Measurements from ENCODE around the gene TARS1. TPM values are rescaled to one million over a fixed set of nuclear protein-coding genes. Genes with fewer than 3 reads are reported as not detected.

The TARS1 gene
- total and polyA plus RNA-seq, 10 of the 15 experiments (the other 5 are each of a cell fraction or from before 2014, with no cell fraction given): 163 to 350 (median 228) TPM

- CTCF ChIA-PET: interaction anchor here (1.0 kb wide), 1 partner anchor 475 kb away, joined by 3 read pairs; no protein-coding TSS in a partner anchor
- TF ChIP-seq SMAD1 (IDR thresholded peaks at IDR 0.05; ENCODE audit: low read depth, partially characterized antibody) (no peak), RAD51 (IDR thresholded peaks at IDR 0.05) (no peak)
Observed at GRCh38 chr5:33460210-33460609, 19.4 kb downstream of the TARS1 start.

DNA sequence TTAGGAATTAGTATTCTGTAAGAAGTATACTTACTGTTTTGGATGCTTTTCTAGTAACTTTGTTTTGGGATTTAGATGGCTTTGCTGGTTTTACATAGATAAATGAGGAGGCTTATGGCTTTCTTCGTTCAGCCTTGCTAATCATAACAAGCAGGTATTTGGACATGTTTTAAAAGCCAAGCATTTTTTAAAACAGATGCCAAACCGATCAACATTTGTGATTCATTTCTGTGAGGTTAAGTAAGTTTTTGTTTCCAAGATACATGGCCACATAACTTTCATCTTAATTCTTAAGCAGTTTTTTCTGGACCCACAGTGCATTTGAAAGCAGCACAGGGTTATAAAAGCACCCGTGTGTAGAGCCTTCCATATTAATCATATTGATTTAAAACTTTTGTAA is 21.7 kb downstream of the TARS1 start:
- H3K4me2 ChIP-seq (ENCODE audit: control insufficient read depth, insufficient read depth): no peak overlapping the region
- ChIA-PET RAD21 (ENCODE audit: unreplicated experiment) (no interaction called here), POLR2A (no interaction called here), CTCF (no interaction called here), SMC1A (ENCODE audit: uncharacterized antibody, unreplicated experiment) (no interaction called here)
- H3K27ac ChIP-seq (ENCODE audit: control insufficient read depth, insufficient read depth): no peak overlapping the region
- no peaks in the 10 kb centered on the region for H3K79me2 ChIP-seq (ENCODE audit: control insufficient read depth, insufficient read depth, low read length)
- no TSS peak for BruUV-seq (replicated peaks)
- no peak for ATAC-seq
- WGBS (ENCODE audit: insufficient coverage, insufficient replicate concordance, low lambda C conversion rate, missing lambda C conversion rate): 100% methylated on average over 3 of the region's 3 CpGs
- no peaks in the 10 kb centered on the region; the same call in 1 of the 2 replicates for H4K20me1 ChIP-seq (ENCODE audit: control insufficient read depth, insufficient read depth)
- TF ChIP-seq TCF3 (IDR thresholded peaks at IDR 0.05; ENCODE audit: borderline replicate concordance, insufficient read depth, low read depth, low read length) (no peak), LARP7 (IDR thresholded peaks at IDR 0.05) (no peak), MXI1 (IDR thresholded peaks at IDR 0.05; ENCODE audit: low read depth, low read length) (no peak), ZNF384 (IDR thresholded peaks at IDR 0.05; ENCODE audit: borderline replicate concordance, low read depth, low read length) (no peak), MYB (IDR thresholded peaks at IDR 0.05; ENCODE audit: borderline replicate concordance, low read depth, low read length) (no peak)
- TF ChIP-seq, protein P1, sequence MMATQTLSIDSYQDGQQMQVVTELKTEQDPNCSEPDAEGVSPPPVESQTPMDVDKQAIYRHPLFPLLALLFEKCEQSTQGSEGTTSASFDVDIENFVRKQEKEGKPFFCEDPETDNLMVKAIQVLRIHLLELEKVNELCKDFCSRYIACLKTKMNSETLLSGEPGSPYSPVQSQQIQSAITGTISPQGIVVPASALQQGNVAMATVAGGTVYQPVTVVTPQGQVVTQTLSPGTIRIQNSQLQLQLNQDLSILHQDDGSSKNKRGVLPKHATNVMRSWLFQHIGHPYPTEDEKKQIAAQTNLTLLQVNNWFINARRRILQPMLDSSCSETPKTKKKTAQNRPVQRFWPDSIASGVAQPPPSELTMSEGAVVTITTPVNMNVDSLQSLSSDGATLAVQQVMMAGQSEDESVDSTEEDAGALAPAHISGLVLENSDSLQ (IDR thresholded peaks at IDR 0.05): no peak
- TF ChIP-seq, protein P2, sequence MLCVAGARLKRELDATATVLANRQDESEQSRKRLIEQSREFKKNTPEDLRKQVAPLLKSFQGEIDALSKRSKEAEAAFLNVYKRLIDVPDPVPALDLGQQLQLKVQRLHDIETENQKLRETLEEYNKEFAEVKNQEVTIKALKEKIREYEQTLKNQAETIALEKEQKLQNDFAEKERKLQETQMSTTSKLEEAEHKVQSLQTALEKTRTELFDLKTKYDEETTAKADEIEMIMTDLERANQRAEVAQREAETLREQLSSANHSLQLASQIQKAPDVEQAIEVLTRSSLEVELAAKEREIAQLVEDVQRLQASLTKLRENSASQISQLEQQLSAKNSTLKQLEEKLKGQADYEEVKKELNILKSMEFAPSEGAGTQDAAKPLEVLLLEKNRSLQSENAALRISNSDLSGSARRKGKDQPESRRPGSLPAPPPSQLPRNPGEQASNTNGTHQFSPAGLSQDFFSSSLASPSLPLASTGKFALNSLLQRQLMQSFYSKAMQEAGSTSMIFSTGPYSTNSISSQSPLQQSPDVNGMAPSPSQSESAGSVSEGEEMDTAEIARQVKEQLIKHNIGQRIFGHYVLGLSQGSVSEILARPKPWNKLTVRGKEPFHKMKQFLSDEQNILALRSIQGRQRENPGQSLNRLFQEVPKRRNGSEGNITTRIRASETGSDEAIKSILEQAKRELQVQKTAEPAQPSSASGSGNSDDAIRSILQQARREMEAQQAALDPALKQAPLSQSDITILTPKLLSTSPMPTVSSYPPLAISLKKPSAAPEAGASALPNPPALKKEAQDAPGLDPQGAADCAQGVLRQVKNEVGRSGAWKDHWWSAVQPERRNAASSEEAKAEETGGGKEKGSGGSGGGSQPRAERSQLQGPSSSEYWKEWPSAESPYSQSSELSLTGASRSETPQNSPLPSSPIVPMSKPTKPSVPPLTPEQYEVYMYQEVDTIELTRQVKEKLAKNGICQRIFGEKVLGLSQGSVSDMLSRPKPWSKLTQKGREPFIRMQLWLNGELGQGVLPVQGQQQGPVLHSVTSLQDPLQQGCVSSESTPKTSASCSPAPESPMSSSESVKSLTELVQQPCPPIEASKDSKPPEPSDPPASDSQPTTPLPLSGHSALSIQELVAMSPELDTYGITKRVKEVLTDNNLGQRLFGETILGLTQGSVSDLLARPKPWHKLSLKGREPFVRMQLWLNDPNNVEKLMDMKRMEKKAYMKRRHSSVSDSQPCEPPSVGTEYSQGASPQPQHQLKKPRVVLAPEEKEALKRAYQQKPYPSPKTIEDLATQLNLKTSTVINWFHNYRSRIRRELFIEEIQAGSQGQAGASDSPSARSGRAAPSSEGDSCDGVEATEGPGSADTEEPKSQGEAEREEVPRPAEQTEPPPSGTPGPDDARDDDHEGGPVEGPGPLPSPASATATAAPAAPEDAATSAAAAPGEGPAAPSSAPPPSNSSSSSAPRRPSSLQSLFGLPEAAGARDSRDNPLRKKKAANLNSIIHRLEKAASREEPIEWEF (IDR thresholded peaks at IDR 0.05; ENCODE audit: insufficient replicate concordance, low read depth, low read length): no peak
- no peaks in the 10 kb centered on the region for H3K4me1 ChIP-seq (ENCODE audit: control insufficient read depth, insufficient read depth, low read length)
- H3K36me3 ChIP-seq (ENCODE audit: control insufficient read depth in 2 of 2, insufficient read depth in 2 of 2, low read length in 1 of 2): peaks cover 16 to 65% of the 10 kb centered on the region in 2 experiments
- FAIRE-seq: no peak
- H3K9ac ChIP-seq (ENCODE audit: control insufficient read depth, insufficient read depth, low read length): no peak overlapping the region
- DNase-seq (ENCODE audit: low read depth, low spot score): no peak
- no peaks in the 10 kb centered on the region for H3K27me3 ChIP-seq (replicated peaks in 1 of 2; ENCODE audit: control insufficient read depth in 2 of 2, insufficient read depth in 2 of 2, low read length in 1 of 2)
- in situ Hi-C loops (cut with MboI) (no loop called here), intact Hi-C loops (cut with micrococcal nuclease; ENCODE audit: unreplicated experiment) (no loop called here)
- H3K9me3 ChIP-seq (replicated peaks; ENCODE audit: control insufficient read depth, insufficient read depth, low read length): no peaks in the 10 kb centered on the region
- no peak overlapping the region for H3K4me3 ChIP-seq
- H2AFZ ChIP-seq (ENCODE audit: control insufficient read depth, low read depth, low read length): no peak overlapping the region

More at GRCh38 chr5:33460210-33460609, 19.4 kb downstream of the TARS1 start:
- no peaks in the 10 kb centered on the region for H3K27me3 ChIP-seq (replicated peaks in 1 of 2; ENCODE audit: control insufficient read depth in 2 of 2, insufficient read depth in 2 of 2, low read length in 1 of 2)
- no peak for DNase-seq (ENCODE audit: low read depth, low spot score)
- H3K4me3 ChIP-seq: no peak overlapping the region
- intact Hi-C loops (cut with micrococcal nuclease; ENCODE audit: unreplicated experiment): no loop called here
- H3K4me2 ChIP-seq (ENCODE audit: control insufficient read depth, insufficient read depth): no peak overlapping the region
- H3K79me2 ChIP-seq (ENCODE audit: control insufficient read depth, insufficient read depth, low read length): no peaks in the 10 kb centered on the region
- H3K27ac ChIP-seq (ENCODE audit: control insufficient read depth, insufficient read depth): no peak overlapping the region
- 96% methylated on average over 2 of the region's 2 CpGs for WGBS (ENCODE audit: insufficient coverage, insufficient replicate concordance, low lambda C conversion rate, missing lambda C conversion rate)
- no peak for ATAC-seq
- H3K36me3 ChIP-seq (ENCODE audit: control insufficient read depth in 2 of 2, insufficient read depth in 2 of 2, low read length in 1 of 2): peaks cover 19 to 66% of the 10 kb centered on the region in 2 experiments
- in situ Hi-C loops (cut with MboI): no loop called here
- FAIRE-seq: no peak
- BruUV-seq (replicated peaks): TSS peak; percentile 13
- RAD21 ChIA-PET (ENCODE audit: unreplicated experiment): no interaction called here
- no peak overlapping the region for H3K9ac ChIP-seq (ENCODE audit: control insufficient read depth, insufficient read depth, low read length)
- H2AFZ ChIP-seq (ENCODE audit: control insufficient read depth, low read depth, low read length): no peak overlapping the region
- POLR2A ChIA-PET: no interaction called here
- no peaks in the 10 kb centered on the region for H4K20me1 ChIP-seq (ENCODE audit: control insufficient read depth, insufficient read depth)
- SMC1A ChIA-PET (ENCODE audit: uncharacterized antibody, unreplicated experiment): interaction anchor here (1.0 to 1.6 kb wide), 4 partner anchors 10 to 475 kb away, joined by 3 to 6 read pairs (median 5); no protein-coding TSS in a partner anchor
- H3K4me1 ChIP-seq (ENCODE audit: control insufficient read depth, insufficient read depth, low read length): no peaks in the 10 kb centered on the region
- H3K9me3 ChIP-seq (replicated peaks; ENCODE audit: control insufficient read depth, insufficient read depth, low read length): no peaks in the 10 kb centered on the region
